T-helper 1 cell treated with Interleukin-12 subunit alpha and Interleukin-12 subunit beta and Interleukin-4 antibody, amounts not matched to agents 30 μg/mL and 1 μg/mL, for 36 hours (primary cell): ENCODE results near the gene DOCK2.

Experiments used
- H3K27ac Mint-ChIP-seq: one replicate; pipeline ENCODE4 v1.8.0; 2021; ENCODE audit warnings: mild to moderate bottlenecking, mixed read lengths
- H3K27me3 Mint-ChIP-seq: one replicate; pipeline ENCODE4 v1.8.0; 2021; ENCODE audit warnings: low read depth, mixed read lengths
- H3K36me3 Mint-ChIP-seq: one replicate; pipeline ENCODE4 v1.8.0; 2021; ENCODE audit warnings: low read depth, mixed read lengths
- H3K4me1 Mint-ChIP-seq: one replicate; pipeline ENCODE4 v1.8.0; 2021; ENCODE audit warnings: low read depth, mixed read lengths
- H3K4me3 Mint-ChIP-seq: one replicate; pipeline ENCODE4 v1.8.0; 2021; ENCODE audit warnings: mild to moderate bottlenecking, moderate library complexity, mixed read lengths
- H3K9me3 Mint-ChIP-seq: one replicate; pipeline ENCODE4 v1.8.0; 2021; ENCODE audit warnings: mixed read lengths

DOCK2 gene

DNA sequence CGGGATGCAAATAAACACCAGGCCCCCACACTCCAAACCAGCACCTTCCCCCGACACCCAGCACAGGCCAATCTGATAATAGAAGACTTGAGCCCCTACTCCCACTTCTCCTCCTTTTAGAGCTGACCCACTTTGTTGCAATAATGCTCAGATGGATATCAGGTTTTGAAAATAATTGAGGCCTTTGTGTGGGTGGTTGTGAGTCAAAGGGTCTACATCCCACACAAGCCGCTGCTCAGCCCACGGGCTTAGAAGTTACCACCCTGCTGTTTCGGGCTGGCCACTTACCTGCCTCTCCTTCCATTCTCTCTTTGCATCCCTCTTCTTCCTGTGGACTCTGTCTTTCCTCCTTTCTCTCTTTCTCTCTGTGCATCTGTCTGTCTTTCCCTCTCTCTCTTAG is 432.4 kb downstream of the DOCK2 start:
- H3K27ac Mint-ChIP-seq = no peak overlapping the region
- no peaks in the 10 kb centered on the region for H3K9me3 Mint-ChIP-seq
- no peaks in the 10 kb centered on the region for H3K27me3 Mint-ChIP-seq
- no peak overlapping the region for H3K4me3 Mint-ChIP-seq
- no peaks in the 10 kb centered on the region for H3K4me1 Mint-ChIP-seq
- H3K36me3 Mint-ChIP-seq = peaks cover 51% of the 10 kb centered on the region

DNA sequence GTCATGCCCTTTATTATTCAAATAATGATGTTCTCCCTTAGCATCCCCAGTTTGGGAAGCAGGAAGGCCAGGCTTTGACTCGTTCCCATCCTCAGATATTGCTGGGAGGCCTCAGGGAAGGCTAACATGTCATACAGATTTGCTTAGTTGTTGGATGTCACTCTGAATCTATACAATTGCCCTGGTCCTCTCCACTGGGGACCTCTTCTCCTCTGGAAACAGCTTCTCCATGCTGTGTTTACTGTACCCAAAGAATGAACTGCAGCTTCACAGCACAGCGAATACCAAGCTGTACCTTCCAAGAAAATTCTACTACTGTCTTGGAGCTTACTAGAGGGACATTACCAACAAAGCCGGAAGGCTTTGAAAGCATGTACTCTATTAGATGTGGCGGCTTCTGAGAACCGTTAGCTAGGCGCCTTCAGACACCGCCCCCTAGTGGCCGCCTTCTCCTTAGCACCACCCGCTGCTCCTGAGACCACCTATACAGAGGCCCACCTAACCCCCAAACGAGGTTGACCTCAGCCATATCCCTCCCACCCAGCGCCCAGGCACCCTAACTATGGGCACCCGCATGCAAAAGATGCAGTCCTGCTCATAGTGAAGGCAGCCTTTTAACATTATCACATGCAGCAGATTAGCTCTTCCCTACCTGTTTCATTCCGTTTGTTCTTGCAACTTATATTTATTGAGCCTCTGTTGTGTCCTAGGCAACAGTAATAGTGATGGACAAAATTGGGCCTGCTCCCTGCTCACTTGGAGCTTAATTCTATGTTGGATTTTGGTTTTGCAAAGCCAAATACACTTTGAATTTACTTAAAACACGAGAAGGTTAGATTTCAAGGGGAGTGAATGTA is 433.7 kb downstream of the DOCK2 start:
- H3K4me1 Mint-ChIP-seq = no peaks in the 10 kb centered on the region
- peaks cover 58% of the 10 kb centered on the region for H3K36me3 Mint-ChIP-seq
- H3K27ac Mint-ChIP-seq = no peak overlapping the region
- H3K4me3 Mint-ChIP-seq = no peak overlapping the region
- H3K27me3 Mint-ChIP-seq = no peaks in the 10 kb centered on the region
- H3K9me3 Mint-ChIP-seq = no peaks in the 10 kb centered on the region

DNA sequence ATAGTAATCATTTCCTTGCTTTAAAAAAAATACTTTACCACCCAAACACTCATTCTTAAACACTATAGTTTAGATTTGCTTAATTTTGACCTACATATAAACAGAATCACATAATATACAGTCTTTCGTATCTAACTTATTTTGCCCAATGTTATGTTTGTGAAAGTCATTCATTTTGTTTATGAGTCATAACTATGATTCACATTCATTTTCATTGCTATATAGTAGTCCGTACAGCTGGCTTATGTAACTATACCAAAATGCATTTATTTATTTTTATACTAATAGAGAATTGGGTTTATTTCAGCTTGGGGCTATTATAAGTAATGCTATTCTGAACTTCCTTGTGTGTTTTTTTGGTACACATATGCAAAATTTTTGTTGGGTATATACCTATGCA is 434.7 kb downstream of the DOCK2 start:
- Mint-ChIP-seq H3K4me1 (no peaks in the 10 kb centered on the region), H3K27me3 (no peaks in the 10 kb centered on the region), H3K36me3 (peaks cover 56% of the 10 kb centered on the region), H3K27ac (no peak overlapping the region), H3K4me3 (no peak overlapping the region), H3K9me3 (no peaks in the 10 kb centered on the region)

DNA sequence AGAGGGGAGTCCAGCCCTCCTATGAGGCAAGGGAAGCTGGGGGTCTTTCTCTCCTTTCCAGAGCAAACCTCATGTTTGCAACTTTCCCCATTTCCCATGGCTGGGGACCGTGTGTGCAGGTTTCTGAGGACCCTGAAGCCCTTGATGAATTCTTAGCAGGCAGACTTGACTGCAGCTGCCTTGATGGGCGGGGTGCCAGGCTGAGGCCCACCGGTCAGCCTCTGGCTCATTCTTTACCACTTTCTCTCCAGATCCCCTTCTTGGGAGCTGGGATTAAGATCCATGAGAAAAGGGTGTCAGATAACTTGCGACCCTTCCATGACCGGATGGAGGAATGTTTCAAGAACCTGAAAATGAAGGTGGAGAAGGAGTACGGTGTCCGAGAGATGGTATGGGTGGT is 438.6 kb downstream of the DOCK2 start:
- no peaks in the 10 kb centered on the region for H3K27me3 Mint-ChIP-seq
- H3K27ac Mint-ChIP-seq = no peak overlapping the region
- no peak overlapping the region for H3K4me3 Mint-ChIP-seq
- no peaks in the 10 kb centered on the region for H3K4me1 Mint-ChIP-seq
- H3K9me3 Mint-ChIP-seq = no peaks in the 10 kb centered on the region
- H3K36me3 Mint-ChIP-seq = peaks cover 59% of the 10 kb centered on the region

DNA sequence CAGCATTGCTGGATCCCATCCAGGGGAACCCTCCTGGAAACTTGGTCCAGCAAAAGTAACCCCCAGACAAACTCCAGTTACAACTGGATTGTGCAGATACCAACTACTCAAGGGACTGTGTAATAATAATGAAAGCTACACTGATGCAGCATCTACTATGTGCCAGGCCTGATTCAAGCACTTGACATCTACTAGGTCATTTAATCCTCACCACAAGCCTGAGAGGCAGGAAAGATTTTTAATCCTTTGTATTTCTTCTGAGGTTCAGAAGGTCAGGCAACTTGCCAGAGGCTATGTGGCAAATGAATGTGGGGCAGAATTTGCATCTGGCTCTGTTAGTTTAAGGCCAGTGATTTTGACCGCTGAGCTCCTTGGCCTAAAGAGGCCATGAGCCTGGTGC is 439.1 kb downstream of the DOCK2 start:
- Mint-ChIP-seq H3K27me3 (no peaks in the 10 kb centered on the region), H3K36me3 (peaks cover 61% of the 10 kb centered on the region), H3K9me3 (no peaks in the 10 kb centered on the region), H3K4me3 (no peak overlapping the region), H3K27ac (no peak overlapping the region), H3K4me1 (no peaks in the 10 kb centered on the region)

DNA sequence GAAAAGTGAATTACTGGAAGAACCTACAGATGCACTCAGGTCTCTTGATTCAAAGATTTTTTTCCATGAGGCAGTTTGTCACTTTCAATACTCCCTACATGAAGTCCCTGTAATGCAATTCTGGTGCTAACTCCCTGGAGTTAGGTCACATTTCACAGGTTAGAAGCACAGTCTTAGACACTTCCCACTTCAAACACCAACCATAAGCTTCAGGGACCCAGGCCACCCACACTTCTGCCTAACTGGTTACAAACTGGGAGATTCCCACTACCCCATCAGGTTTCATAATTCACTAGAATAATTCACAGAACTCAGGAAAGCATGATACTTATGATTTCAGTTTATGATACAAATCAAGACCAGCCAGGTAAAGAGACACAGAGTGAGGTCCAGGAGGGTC is 439.7 kb downstream of the DOCK2 start:
- H3K4me1 Mint-ChIP-seq = no peaks in the 10 kb centered on the region
- no peak overlapping the region for H3K4me3 Mint-ChIP-seq
- H3K9me3 Mint-ChIP-seq = no peaks in the 10 kb centered on the region
- peaks cover 58% of the 10 kb centered on the region for H3K36me3 Mint-ChIP-seq
- H3K27ac Mint-ChIP-seq = no peak overlapping the region
- H3K27me3 Mint-ChIP-seq = no peaks in the 10 kb centered on the region

DNA sequence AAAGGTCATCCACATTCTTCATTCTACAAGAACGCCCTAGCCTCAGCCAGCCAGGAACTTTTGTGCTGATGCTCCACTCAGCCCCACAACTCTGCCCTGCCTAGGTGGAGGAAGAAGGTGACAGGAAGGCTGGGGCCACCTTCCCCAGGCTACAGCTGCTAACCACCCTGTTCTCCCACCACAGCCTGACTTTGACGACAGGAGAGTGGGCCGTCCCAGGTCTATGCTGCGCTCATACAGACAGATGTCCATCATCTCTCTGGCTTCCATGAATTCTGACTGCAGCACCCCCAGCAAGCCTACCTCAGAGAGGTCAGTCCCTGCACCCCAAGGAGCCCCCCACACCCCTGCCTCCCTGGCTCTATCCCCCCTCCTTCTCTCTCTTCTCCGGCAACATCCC is 440.5 kb downstream of the DOCK2 start:
- H3K36me3 Mint-ChIP-seq = peaks cover 62% of the 10 kb centered on the region
- no peaks in the 10 kb centered on the region for H3K9me3 Mint-ChIP-seq
- H3K4me1 Mint-ChIP-seq = no peaks in the 10 kb centered on the region
- H3K4me3 Mint-ChIP-seq = no peak overlapping the region
- H3K27ac Mint-ChIP-seq = no peak overlapping the region
- H3K27me3 Mint-ChIP-seq = no peaks in the 10 kb centered on the region

DNA sequence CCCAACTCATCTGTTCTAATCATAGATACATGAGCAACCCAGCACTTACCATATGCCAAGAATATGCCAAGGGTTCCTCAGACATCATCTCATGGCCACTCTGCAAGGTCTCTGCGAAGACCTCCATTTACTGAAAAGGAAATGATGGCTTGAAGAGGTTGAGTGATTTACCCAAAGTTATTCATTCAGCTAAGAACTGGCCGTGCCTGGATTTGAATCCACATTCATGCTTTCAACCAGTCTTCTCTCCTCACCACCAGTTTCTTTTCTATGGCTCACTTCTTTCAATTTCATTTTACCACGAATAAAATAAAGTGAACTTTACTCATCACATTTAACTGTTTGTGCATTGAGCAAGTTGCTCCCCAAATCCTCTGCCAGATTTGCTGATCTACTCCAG is 441.4 kb downstream of the DOCK2 start:
- Mint-ChIP-seq H3K9me3 (no peaks in the 10 kb centered on the region), H3K27me3 (no peaks in the 10 kb centered on the region), H3K4me1 (no peaks in the 10 kb centered on the region), H3K36me3 (peaks cover 65% of the 10 kb centered on the region), H3K4me3 (no peak overlapping the region), H3K27ac (no peak overlapping the region)

DNA sequence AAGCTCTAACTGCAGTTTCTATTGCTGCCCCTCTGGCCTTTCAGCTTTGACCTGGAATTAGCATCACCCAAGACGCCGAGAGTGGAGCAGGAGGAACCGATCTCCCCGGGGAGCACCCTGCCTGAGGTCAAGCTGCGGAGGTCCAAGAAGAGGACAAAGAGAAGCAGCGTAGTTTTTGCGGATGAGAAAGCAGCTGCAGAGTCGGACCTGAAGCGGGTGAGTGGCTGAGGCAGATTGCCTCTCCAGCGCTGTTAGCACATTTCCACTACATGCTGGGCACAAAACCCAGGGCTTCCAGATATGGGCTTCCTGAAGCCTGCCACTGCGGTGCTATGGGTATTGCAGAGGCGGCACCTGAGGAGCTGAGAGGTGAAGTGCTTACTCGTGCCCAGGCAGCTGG is 441.9 kb downstream of the DOCK2 start:
- Mint-ChIP-seq H3K27ac (no peak overlapping the region), H3K9me3 (no peaks in the 10 kb centered on the region), H3K4me3 (no peak overlapping the region), H3K27me3 (no peaks in the 10 kb centered on the region), H3K36me3 (peaks cover 67% of the 10 kb centered on the region), H3K4me1 (no peaks in the 10 kb centered on the region)

DNA sequence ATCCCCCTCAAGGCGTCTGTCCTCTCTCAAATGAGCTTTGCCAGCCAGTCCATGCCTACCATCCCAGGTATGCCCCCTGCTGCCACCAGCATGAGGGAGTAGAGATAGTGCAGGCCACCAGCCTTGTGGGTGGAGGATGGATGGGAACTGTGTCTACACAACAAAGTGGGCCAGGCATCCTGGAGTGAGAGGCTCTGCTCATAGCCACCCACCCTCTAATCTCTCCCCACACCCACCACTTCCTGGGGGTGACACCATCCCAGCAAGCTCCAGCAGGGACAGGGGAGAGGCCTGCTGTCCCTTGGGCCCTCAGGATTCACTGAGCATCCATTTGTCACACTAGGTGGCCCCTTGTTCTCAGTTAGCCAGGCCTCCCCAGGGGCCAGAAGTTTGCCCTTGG is 443.1 kb downstream of the DOCK2 start:
- Mint-ChIP-seq H3K4me1 (no peaks in the 10 kb centered on the region), H3K9me3 (no peaks in the 10 kb centered on the region), H3K27ac (no peak overlapping the region), H3K27me3 (no peaks in the 10 kb centered on the region), H3K36me3 (peaks cover 64% of the 10 kb centered on the region), H3K4me3 (no peak overlapping the region)

DNA sequence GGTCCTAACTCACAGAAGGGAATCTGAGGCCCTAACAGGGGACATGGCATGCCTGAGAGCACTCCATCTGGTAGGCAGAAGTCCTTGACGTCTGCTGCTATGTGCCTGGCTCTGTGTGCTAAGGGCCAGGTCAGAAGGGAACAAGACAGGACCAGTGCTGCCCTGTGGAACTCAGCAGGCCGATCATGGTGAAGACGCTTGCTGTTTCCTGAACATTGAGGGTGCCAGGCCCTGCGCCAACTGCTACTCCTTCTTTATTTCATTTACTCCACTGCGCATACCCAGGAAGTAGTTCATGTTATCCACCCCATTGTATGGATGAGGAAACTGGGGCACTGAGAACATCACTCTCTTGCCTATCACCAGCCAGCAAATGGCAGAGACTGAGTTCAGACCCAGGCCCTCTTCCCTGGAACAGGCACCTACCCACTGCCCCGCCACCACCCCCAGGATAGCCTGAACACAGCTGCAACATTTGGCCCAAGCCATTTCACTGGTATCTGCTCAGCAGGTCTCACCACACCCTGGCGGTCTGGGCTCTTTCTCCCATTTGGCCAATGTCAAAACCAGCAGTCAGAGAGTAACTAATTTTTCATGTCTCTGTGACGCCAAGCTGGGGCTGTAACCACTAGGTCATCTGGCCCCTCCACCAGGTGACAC is 443.8 kb downstream of the DOCK2 start:
- Mint-ChIP-seq H3K4me1 (no peaks in the 10 kb centered on the region), H3K4me3 (no peak overlapping the region), H3K27ac (no peak overlapping the region), H3K27me3 (no peaks in the 10 kb centered on the region), H3K36me3 (peaks cover 68% of the 10 kb centered on the region), H3K9me3 (no peaks in the 10 kb centered on the region)

DNA sequence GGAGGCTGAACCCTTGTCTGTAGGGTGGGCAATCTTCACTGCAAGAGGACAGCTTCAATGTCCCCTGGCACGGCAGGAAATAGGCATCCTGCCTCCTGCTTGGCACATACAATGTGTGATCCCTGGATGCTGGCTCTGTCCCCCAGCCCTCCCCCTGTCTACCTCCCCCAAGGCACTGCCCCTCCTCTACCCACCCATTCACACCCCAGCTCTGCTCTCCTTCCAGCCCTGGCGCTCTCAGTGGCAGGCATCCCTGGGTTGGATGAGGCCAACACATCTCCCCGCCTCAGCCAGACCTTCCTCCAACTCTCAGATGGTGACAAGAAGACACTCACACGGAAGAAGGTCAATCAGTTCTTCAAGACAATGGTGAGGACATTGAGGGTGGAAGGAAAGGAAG is 444.5 kb downstream of the DOCK2 start:
- no peak overlapping the region for H3K27ac Mint-ChIP-seq
- no peak overlapping the region for H3K4me3 Mint-ChIP-seq
- H3K27me3 Mint-ChIP-seq = no peaks in the 10 kb centered on the region
- no peaks in the 10 kb centered on the region for H3K4me1 Mint-ChIP-seq
- H3K36me3 Mint-ChIP-seq = peaks cover 71% of the 10 kb centered on the region
- H3K9me3 Mint-ChIP-seq = no peaks in the 10 kb centered on the region

DNA sequence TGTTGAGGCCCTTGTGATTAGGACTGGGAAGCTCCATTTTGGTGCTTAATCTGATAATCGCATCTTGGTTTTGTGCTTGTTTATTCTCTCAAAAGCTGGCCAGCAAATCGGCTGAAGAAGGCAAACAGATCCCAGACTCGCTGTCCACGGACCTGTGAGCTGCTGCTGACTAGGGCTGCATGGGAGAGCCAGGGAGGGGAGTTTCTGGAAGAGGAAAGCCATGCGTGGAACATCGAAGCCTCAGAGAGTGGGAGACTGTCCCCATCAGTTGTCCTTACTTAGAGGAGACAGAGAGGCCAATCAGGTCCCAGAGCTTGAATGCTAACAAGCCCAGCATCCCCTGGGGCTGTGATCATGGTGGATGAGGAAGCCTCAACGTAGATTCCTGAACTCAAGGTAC is 445.6 kb downstream of the DOCK2 start:
- Mint-ChIP-seq H3K27me3 (no peaks in the 10 kb centered on the region), H3K9me3 (no peaks in the 10 kb centered on the region), H3K27ac (no peak overlapping the region), H3K36me3 (peaks cover 73% of the 10 kb centered on the region), H3K4me1 (no peaks in the 10 kb centered on the region), H3K4me3 (no peak overlapping the region)

DNA sequence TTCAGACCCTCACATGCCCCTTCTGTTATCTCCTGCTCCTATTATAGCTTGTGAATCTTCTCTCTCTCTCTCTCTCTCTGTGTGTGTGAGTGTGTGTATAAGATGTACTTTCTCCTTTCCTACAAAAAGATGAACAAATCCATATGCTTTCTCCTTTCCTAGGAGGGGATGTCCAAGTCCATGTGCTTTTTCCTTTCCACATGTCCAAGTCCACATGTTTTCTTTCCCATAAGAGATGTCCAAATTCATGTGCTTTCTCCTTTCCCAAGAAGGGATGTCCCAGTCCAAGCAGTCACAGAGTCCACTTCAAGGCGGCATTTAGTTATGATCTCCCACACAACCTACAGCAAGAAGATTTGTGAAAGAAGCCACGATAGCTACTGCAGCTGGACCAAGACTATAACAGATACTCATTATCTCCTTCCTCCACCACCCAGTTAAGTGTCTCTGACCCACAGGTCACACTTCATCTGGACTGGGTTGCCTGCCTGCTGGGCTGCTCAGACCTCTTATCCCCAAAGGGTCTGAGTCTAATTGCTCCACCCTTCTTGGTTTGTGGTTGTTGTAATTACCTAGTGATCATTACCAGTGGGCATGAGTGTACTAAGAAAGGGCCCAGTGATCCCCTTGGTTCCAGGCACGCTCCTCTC is 450.2 kb downstream of the DOCK2 start:
- H3K9me3 Mint-ChIP-seq = no peaks in the 10 kb centered on the region
- no peak overlapping the region for H3K4me3 Mint-ChIP-seq
- H3K27ac Mint-ChIP-seq = no peak overlapping the region
- H3K27me3 Mint-ChIP-seq = no peaks in the 10 kb centered on the region
- H3K4me1 Mint-ChIP-seq = no peaks in the 10 kb centered on the region
- H3K36me3 Mint-ChIP-seq = peaks cover 41% of the 10 kb centered on the region
